Right ventricle myocardium superior (tissue), 1 donor: Measurements from ENCODE around the gene UBR3. TPM values are rescaled to one million over a fixed set of nuclear protein-coding genes. Genes with fewer than 3 reads are reported as not detected.
"Not testable (repeated sequence)": the region's sequence is repeated elsewhere in the genome, so short reads cannot be mapped to it uniquely, and the experiment has no call there.

ENCODE experiments used
- ATAC-seq: fragments of 200-7000 bp; cut with Tn5 transposase; one replicate; pipeline ENCODE4 v1.9.1; 2020; ENCODE audit warnings: mild to moderate bottlenecking; ENCODE audit not compliant: poor library complexity
- DNase-seq: peaks from one replicate; pipeline ENCODE4 v3.0.0-alpha.2; 2020
- intact Hi-C: fragments of 100-400 bp; cut with DNase I; formaldehyde crosslinking; loops from one replicate; pipeline ENCODE4 v1.11.2; 2022
- total RNA-seq: library from RNA; stranded (reverse); fragmentation: NEBNext Ultra II Directional; extraction: Animal tissue kit (Norgen Biotek cat#: 25700); gene quantifications from one replicate; pipeline ENCODE4 v1.2.1, GENCODE V29; 2021
- donor health status: DM: no; HTN: yes; CAD: no; lungs with severe emphysema.

UBR3 gene
- total RNA-seq, 1 donor from 2014 or later = 112 TPM

DNA sequence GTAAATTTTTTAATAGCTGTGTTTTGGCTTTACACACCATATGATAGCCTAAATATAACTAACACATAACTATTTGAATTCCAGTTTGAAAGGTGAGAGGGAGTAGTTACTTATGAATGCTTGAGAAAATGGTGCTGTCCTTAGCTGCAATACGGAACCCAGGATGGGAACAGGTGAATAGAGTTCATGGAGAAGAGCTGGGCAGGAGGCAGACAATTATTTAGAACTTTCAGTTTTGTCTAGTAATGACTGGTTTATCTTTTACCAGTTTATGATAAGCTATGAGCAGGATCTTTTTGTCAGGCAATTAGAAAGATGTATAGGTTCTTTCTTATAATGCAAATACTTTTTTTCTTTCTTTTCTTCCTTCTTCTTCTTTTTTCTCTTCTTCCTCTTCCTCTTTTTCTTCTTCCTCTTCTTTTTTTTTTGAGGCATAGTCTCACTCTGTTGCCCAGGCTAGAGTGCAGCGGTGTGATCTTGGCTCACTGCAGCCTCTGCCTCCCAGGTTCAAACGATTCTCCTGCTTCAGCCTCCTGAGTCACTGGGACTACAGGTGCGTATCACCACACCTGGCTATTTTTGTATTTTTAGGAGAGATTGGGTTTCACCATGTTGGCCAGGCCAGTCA, 25.9 kb downstream of the UBR3 start:
- DNase-seq (no peak), ATAC-seq (no peak)
- intact Hi-C loops = no loop called here

- ATAC-seq, intact Hi-C loops, DNase-seq: not testable (repeated sequence)
Observed at GRCh38 chr2:169855281-169856258, 28.3 kb downstream of the UBR3 start.

DNA sequence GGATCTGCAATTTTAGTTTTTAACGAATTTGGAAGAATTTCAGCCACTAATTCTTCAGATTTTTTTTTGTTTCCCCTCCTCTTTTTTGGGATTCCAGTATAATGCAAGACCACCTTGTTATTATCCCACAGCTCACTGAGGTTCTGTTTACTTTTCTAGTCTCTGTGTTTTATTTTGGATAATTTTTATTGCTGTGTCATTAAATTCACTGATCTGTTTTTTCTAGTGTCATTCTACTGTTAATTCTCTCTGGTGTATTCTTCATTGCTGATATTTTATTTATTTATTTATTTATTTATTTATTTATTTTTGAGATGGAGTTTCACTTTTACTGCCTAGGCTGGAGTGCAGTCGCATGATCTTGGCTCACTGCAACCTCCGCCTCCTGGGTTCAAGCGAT, 32.2 kb downstream of the UBR3 start:
- DNase-seq (no peak), ATAC-seq (no peak)
- intact Hi-C loops = no loop called here

GRCh38 chr2:169860149-169860548, 32.9 kb downstream of the UBR3 start:
- intact Hi-C loops = no loop called here
- no peak for ATAC-seq
- no peak for DNase-seq

GRCh38 chr2:169862816-169863215, 35.6 kb downstream of the UBR3 start:
- ATAC-seq = no peak
- intact Hi-C loops = no loop called here
- DNase-seq = no peak

DNA sequence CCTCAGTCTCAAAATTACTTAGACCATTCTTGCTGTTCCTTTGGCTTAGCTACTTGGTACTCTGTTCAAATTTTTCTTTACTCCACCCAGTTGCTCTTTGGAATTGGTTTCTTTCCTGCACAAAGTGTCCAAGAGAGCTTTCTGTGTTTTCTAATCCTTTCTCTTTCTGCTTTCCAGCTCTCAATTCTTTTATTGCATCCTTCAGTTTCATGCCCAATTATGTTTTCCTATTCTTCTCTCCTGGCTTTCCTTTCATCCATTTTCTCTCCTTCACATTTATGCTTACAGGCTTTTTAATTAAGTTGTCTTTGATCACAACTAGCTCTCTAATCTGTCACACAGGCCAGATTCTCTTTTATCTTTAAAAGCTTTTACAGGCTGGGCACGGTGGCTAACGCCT, 38.2 kb downstream of the UBR3 start:
- ATAC-seq (peak; percentile 20), DNase-seq (no peak)
- intact Hi-C loops = no loop called here

DNA sequence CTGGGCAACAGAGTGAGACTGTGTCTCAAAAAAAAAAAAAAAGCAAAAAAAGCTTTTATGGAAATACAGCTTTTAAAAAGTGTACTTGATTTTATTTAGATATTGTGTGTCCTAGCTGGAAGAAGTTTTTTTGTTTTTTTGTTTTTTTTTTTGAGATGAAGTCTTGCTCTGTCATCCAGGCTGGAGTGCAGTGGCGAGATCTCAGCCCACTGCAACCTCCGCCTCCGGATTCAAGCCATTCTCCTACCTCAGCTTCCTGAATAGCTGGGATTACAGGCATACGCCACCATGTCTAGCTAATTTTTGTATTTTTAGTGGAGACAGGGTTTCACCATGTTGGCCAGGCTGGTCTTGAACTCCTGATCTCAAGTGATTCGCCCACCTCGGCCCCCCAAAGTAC, 39.0 kb downstream of the UBR3 start:
- DNase-seq, intact Hi-C loops, ATAC-seq: not testable (repeated sequence)

DNA sequence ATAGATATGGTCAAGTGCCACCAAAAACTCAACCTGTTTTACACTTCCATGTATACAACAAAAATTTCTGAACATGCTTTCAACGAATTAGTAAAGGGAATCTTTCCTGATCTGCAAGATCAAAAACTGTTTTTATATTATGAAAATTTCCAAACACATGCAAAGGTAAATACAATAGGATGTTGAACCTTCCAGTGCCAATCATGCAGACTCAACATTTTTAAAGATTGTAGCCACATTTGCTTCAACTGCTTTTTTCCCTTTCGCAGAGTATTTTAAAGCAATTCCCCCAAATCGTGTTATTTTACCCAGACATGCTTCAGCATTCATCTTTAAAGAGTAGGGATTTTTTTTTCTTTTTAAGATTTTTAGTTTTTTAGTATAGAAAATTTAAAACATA, 40.3 kb downstream of the UBR3 start:
- intact Hi-C loops = no loop called here
- DNase-seq = no peak
- no peak for ATAC-seq

DNA sequence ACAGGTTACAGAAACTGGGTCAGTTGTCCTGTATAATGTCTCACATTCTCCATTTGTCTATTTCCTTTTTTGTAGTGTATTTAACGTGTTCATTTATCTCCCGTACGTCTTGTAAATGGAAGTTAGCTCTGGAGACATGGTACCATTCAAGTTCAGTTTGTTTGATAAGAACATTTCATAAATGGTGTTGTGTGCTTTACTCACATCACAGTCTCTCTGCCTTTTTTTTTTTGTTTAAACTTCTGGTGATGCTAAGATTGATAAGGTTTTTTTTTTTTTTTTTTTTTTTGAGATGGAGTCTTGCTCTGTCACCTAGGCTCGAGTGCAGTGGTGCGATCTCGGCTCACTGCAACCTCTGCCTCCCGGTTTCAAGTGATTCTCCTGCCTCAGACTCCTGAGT, 41.7 kb downstream of the UBR3 start:
- no peak for ATAC-seq
- DNase-seq = no peak
- intact Hi-C loops = no loop called here

DNA sequence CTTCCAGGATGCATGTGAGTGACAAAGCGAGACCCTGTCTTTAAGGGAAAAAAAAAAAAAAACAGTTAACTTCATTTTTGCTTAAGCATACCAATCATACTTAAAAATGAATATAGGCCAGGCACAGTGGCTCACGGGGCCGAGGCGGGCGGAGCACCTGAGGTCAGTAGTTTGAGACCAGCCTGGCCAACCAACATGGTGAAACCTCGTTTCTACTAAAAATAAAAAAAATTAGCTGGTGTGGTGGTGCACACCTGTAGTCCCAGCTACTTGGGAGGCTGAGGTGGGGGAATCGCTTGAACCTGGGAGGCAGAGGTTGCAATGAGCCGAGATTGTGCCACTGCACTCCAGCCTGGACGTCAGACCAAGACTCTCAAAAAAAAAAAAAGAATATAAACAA, 44.1 kb downstream of the UBR3 start:
- ATAC-seq, DNase-seq, intact Hi-C loops: not testable (repeated sequence)

- DNase-seq = no peak
- intact Hi-C loops = no loop called here
- no peak for ATAC-seq
Observed at GRCh38 chr2:169871994-169872393, 44.7 kb downstream of the UBR3 start.

- peak; percentile 73 for ATAC-seq
- intact Hi-C loops = loop anchor here (5.0 kb wide), 1 partner anchor 50 kb away; the partner anchor contains the start of gene UBR3
Observed at GRCh38 chr2:169877398-169877797, 50.1 kb downstream of the UBR3 start.

GRCh38 chr2:169887120-169887519, 59.9 kb downstream of the UBR3 start:
- DNase-seq = no peak
- ATAC-seq = no peak
- intact Hi-C loops = no loop called here

More at GRCh38 chr2:169877398-169877797, 50.1 kb downstream of the UBR3 start:
- no peak for DNase-seq

- DNase-seq (no peak), ATAC-seq (peak; percentile 47)
- intact Hi-C loops = no loop called here
Observed at GRCh38 chr2:169891593-169892298, 64.5 kb downstream of the UBR3 start.

DNA sequence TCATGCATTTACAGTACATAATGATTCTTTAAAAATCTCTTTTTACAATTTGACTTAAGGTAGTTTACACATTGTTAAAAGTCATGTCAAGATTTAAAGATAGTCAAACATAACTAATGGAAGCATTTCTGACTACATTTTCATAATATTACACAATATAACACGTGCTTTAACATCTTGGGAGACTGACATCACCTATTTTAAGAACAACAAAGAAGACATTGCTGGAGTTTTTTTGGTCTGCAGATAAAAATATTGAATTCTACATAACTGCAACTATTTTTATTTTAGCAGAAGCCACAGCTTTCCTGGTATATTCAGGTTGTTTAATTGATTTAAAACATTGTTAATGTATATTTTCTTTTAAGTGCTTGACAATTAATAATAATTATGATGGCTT, 65.7 kb downstream of the UBR3 start:
- ATAC-seq = no peak
- no peak for DNase-seq
- intact Hi-C loops = no loop called here

DNA sequence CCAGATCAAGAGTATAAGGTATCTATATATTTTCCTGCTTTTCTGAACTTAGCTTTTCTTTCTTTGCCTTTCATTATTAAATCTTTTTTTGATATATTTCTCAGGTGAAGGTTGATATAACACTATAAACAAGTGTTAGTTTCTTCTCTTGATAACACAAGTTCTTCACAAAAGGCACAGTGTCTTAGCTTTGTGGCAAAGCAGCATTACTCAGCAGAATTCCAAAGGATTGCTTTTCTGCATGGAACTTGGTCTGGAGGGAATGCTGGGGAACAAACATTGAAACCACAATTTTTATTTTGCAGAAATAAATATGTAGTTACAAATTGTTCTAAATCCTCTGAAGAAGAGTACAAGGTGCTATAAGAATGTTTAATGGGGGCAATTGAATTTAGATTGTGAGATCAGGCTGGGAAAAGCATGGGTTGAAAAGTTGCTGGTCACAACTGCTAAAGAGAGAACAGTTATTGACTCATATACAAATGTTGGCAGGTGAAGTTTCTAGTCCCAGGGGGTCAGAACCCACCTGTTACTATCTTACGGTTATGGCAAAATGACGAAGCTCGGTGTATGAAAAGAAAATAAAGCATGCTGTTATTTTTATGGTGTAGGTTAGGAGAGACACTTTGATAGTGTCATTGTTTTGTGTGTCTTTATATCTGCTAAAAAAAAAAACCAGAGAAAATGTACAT, 68.2 kb downstream of the UBR3 start:
- DNase-seq = no peak
- intact Hi-C loops = no loop called here
- ATAC-seq = no peak

DNA sequence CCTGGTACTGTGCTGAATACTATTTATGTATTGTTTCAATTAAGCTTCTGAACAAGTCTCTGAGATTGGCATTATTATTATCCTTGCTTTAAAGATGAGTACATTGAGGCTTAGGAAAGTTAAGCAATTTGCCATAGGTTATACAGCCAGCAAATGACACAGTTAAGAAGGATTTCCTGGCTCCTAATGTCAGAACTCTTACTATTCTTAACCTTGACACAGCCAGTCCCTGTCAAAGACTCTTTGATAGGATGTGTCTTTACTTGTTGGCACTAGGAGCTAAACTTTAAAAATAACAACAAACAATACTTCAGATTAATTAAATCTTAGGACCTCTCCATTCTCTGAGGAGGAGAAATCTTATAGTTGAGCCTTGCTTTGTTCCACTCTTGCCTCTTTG, 70.6 kb downstream of the UBR3 start:
- ATAC-seq (peak; percentile 22), DNase-seq (no peak)
- intact Hi-C loops = no loop called here

- intact Hi-C loops, ATAC-seq: not testable (repeated sequence)
Observed at GRCh38 chr2:169900103-169900502, 72.8 kb downstream of the UBR3 start.

DNA sequence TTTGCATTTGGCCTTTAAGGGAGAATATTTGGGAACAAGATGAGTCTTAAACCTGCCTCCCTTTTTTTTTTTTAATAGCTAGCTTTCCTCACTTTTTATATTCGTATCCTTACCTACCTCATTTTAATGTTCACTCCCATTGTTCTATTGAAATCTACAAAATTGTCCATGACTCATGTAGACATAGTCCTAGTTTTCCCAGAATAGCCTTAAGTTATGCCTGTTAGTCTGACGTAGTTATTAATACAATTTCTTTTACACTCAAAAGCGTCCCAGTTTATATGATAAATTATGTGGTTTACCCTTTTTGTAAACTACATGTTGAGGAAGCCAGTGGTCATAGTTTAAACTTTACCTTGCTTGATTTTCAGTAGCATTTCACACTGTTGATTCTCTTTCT, 73.4 kb downstream of the UBR3 start:
- no peak for DNase-seq
- ATAC-seq = no peak
- intact Hi-C loops = no loop called here

More at GRCh38 chr2:169900103-169900502, 72.8 kb downstream of the UBR3 start:
- DNase-seq = not testable (repeated sequence)
